IPS-NIHi11 (cell line): ENCODE data around the gene PEX6.
"Not testable (repeated sequence)": the region's sequence is repeated elsewhere in the genome, so short reads cannot be mapped to it uniquely, and the experiment has no call there.

ENCODE experiments used
- DNase-seq: peaks from one replicate; pipeline ENCODE4 v3.0.0; 2012; ENCODE audit warnings: mixed read lengths, low spot score

The PEX6 gene

DNA sequence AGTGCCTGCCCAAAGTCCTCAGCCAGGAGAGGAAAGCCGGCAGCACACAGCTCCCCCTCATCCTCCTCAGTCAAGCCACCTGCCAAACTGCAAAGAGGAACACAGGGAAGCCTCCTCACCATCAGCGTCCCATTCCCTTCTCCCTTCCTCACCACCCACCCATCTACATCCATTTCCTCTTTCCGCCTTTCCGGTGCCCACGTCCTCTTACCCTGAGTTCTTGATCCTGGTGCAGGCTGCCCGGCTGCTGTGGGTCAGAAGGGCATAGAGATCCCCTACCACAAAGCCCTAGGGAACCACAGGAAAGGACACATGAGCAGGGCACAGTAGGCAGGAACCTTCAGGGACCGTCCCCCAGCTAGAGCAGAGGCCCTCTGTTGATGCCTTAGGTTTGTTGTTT, 12.4 kb downstream of the PEX6 start:
- no peak for DNase-seq

DNA sequence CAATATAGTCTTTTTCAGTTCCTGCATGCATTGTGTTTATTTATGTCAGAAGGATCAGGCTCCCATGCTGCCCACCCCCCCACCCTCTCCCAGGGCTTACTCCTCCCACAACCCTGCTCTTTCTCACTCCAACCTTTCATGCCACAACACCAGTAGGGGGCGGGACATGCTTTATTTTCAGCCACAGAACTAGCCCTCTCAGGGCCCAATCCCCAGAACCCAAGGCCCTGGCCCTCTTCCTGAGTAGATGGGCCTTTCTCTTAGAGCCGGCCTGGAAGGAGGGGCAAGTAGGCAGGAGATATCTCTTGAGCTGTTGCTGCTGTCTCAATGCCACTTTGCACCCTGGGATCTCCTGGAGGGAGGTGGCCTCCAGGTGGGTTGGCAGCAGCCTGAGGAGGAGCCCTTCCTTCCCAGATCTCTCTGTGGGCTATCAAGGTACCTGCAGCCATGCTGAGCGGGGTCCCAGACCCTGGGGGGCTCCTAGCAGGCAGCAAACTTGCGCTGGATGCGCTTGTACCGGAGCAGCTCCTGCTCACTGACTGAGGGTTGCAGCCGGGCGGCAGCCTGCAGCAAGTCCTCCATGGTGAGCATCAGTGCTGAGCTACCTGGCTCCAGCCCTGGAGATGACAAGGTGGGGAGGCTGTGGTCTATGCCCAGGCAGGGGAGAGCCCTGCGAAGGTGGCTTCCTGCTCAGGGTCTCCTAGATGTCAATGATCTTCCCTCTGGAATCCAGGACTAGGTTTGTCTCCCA, 15.0 kb downstream of the PEX6 start:
- peak; percentile 80 for DNase-seq

DNA sequence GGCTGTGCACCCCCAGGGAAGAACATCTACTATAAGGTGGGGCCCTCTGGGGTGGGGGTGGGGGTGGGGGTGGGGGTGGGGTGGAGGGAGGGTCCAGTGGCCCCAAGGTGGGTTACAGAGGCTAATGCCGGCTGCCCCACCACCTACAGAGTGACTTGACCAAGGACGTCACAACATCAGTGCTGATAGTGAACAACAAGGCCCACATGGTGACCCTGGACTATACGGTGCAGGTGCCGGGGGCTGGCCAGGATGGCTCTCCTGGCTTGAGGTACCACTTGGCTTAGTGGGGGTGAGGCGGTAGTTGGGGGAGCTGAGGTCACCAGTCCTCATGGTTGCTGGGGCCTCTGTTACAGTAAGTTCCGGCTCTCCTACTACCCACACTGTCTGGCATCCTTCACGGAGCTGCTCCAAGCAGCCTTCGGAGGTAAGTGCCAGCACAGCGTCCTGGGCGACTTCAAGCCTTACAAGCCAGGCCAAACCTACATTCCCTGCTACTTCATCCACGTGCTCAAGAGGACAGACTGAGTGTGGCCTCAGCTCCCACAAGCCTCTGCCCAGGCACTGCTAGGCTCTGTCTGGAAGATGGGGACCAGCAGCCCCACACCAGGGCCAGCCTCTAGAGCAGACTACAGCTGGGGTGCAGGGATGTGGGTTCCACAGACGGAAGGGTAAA, 15.7 kb downstream of the PEX6 start:
- DNase-seq = no peak

DNA sequence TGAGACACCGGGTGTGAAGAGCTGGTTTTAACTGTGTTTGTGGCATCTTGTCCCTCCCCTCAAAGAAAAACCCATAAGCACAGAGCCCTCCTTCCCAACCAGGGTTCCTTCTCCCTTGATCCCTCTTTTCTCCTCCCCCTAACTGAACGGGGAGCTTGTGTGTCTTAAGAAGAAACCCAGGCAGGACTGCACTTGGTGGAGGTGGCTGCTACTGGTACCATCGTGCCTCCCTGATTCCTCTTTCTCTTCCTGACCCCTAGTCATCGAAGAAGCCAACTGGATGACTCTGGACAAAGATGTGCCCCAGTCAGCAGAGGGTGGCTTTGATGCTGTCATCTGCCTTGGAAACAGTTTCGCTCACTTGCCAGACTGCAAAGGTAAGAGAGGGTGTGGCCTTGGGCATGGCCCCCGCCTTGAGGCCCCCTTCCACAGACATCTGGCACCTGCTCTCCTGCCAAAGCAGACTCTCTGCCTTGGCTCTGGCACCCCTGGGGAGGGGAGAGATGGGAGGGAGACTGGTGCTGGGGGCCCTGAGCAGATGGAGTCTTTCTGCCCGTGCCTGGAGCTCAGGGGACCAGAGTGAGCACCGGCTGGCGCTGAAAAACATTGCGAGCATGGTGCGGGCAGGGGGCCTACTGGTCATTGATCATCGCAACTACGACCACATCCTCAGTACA, 16.3 kb downstream of the PEX6 start:
- DNase-seq = peak; percentile 4

DNA sequence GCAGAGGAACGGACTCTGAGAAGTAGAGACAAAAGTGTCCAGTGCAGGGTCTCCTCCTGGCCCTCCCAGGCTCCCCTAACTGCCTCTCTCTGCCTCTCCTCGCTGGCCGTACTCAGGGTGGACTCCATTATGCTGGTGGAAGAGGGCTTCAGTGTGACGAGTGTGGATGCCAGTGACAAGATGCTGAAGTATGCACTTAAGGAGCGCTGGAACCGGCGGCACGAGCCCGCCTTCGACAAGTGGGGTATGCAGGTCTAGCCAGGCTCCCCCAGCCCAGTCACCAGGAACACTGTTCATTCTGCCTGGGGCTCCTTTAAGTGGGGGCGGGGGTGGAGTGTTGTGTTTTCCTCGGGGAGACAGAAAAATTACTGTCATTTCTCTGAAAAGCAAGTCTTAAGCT, 16.9 kb downstream of the PEX6 start:
- no peak for DNase-seq

DNA sequence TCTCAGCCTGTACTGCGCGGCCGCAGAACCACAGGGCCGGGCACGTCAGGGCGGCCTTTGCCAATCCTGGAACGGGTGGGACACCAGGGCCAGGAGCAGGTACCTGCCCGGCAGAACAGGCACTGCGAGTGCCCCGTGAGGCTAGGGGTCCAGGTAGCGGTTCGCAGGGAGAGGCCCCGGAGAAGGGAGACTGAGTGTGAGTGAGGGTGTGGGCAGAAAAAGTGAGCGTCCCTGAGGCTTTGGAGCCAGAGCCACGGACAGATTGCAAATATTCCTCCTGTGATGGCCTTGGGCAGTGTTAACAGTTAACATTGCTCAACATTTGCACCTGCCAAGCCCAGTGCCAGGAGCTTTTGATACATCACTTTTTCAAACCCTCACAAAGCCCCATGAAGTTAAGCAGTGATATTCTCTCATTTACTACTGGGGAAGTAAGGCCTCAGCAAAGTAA, 17.9 kb downstream of the PEX6 start:
- no peak for DNase-seq

DNA sequence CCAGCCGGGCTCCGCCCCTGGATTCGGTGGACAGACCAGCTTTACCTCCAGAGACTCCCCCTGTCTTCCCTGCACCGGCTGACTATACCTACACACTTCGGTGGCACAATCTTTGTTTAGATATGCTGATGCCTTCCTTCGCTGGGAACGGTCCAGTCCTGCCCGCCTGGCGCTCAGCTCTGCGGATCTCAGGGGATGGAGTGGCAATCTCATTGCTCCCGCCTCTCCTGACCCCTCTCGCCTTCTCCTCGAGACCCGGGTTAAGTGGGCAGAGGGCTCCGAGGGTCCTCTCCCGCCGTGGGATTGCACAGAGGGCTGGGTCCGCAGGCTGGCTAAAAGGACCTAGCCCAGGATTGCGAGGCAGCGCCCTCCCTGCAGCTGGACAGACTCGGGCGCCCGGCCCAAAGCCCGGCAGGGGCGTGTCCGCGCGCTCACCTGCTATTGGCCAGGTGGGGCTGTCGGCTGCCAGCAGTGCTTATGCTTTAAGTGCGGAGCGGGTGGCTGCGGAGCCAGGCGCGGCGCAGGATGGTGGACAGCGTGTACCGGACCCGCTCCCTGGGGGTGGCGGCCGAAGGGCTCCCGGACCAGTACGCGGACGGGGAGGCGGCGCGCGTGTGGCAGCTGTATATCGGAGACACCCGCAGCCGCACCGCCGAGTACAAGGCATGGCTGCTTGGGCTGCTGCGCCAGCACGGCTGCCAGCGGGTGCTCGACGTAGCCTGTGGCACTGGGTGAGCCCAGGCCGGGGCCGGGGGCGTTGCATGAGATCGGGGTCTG, 18.6 kb downstream of the PEX6 start, which contains the start of gene GNMT:
GNMT (plus strand) TSS at position 512 of the 777 bp plus-strand sequence; CDS start at position 526, 14 bp downstream.
- peak; percentile 93 for DNase-seq

DNA sequence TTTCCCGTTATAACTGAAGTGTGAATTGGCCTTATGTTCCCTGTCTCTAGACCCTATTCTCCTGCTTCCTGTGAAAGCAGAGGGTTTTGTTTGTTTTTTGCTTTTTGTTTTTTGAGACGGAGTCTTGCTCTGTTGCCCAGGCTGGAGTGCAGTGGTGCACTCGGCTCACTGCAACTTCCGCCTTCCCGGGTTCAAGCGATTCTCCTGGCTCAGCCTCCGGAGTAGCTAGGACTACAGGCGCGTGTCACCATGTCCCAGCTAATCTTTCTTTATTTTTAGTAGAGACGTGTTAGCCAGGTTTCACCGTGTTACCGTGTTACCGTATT, 19.1 kb downstream of the PEX6 start:
- no peak for DNase-seq

DNA sequence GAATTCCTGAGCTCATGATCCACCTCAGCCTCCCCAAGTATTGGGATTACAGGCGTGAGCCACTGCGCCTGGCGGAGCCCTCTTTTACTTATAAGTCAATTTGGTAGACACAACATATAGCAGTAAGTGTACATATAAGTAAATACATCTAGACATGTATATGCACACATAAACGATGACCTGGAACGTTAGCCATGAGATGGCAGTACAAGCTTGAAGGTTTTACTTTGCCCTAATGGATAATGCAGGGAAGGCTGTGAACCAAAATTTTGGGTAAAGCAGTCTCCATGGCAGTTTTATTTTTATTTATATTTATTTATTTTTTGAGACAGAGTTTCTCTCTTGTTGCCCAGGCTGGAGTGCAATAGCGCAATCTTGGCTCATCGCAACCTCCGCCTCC, 20.9 kb downstream of the PEX6 start:
- DNase-seq = no peak

DNA sequence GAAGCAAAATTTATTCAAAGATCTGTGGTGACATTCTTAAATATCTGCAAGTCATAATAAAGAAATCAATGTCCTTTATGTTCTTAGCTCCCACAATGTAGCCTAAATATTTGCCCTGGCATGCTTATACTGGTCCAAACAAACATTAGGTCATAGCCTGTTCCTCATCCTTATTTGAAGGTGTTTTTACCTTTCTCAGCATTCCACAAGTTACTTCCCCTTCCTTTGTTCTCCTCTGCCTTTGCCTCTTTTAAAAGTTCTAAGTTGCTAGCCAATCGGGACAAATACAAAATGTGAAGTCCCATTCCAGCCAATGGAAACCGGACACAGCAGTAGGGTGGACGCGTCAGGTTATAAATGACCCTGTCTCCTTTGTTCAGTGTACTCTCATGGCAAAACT, 24.6 kb downstream of the PEX6 start:
- not testable (repeated sequence) for DNase-seq

DNA sequence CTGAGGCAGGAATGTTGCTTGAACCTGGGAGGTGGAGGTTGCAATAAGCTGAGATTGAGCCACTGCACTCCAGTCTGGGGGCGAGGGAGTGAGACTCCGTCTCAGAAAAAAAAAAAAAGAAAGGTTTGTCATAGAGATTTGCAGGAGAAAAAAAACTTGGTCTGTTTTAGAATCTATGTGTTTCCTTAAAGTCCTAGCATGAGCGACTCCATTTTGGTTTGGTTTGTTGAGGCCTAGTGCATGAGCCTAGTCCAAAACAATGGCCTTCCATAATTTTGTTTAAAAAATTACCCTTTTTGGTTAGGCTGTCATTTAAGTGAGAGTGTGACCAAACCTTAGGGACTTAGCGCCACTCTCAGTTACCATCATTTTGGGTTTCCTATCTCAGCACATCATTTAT, 26.6 kb downstream of the PEX6 start:
- no peak for DNase-seq

DNA sequence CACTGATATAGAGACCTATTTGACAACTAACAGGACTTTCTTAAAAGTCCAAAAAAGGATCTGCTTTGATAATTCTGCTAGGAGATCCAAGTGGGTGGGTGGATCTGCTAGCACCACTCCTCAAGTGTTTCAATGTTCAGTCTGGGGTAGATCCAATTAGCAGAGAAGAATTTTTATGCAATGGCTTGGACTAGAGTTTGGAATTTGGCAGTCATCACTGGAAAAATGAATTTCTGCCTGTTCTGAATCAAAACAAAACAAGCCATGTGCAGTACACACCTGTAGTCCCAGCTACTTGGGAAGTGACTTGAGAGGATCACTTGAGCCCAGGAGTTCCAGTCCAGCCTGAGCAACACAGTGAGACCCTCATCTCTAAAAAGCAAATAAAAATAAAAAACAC, 31.0 kb downstream of the PEX6 start:
- DNase-seq = no peak

DNA sequence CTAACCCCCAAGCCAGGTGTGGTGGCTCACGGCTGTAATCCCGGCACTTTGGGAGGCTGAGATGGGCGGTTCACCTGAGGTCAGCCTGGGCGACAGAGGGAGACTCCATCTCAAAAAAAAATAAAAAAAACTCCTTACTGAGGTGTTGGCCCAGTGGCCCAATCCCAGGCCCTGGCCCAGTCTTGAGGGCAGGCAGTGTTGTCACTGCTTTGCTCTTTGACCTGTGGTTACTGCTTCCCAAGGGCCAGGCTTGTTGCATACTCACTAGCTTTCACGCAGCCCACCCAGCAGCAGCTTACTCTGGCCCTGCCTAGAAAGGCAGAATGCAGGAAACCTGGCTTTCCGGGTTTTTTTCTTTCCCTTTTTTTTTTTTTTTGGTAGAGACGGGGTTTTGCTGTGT, 36.5 kb downstream of the PEX6 start:
- DNase-seq = no peak

DNA sequence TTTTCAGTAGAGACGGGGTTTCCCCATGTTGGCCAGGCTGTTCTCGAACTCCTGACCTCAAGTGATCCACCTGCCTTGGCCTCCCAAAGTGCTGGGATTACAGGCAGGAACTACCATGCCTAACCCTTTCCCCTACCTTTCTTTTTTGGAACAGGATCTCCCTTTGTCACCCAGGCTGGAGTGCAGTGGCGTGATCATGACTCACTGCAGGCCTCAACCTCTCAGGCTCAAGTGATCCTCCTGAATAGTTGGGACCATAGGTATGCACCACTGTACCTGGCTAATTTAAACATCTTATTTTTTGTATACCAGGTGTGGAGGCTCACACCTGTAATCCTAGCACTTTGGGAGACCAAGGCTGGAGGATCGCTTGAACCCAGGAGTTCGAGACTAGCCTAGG, 37.6 kb downstream of the PEX6 start:
- not testable (repeated sequence) for DNase-seq

DNA sequence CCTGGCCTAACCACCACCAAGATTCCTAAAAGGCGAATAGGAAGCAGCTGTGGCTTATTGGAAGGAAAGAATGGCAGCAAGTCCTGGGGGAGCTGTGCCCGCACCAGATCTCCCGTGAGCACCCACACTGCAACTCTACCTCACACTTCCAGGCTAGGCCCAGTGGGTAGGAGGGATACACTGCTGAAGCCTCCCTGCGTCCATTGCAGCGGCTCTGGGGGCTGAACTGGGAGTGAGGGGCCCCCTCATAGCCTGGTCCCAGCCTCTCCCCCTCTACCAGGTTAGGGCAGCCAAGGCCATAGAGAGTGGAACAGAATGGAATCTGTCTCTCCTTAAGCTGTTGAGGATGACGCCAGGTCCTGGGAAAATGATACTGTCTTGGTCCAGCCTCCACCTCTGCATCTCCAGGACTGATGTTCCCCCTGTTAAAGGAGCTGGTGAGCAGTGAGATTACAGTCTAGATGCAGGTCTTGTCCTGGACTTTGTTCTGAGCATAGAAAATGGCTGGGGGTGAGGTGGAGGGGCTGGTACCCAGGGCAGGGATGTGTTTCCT, 38.4 kb downstream of the PEX6 start:
- DNase-seq = no peak

DNA sequence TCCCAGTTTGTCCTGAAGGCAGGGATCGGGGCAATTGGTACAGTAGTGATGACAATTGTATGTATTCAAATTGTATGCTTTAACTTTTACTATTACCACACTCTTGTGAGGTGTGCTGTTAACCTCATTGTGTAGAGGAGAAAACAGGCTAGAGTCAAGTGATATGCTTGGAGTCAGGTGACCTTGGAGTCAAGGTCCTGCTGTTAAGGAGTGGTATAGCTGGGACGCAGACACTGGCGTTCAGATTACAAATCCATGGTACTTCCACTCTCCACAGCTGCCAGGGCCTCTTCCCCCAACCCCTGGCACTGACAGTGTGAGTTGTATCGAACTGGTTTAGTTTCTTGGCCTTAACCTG, 39.2 kb downstream of the PEX6 start:
- DNase-seq = no peak

DNA sequence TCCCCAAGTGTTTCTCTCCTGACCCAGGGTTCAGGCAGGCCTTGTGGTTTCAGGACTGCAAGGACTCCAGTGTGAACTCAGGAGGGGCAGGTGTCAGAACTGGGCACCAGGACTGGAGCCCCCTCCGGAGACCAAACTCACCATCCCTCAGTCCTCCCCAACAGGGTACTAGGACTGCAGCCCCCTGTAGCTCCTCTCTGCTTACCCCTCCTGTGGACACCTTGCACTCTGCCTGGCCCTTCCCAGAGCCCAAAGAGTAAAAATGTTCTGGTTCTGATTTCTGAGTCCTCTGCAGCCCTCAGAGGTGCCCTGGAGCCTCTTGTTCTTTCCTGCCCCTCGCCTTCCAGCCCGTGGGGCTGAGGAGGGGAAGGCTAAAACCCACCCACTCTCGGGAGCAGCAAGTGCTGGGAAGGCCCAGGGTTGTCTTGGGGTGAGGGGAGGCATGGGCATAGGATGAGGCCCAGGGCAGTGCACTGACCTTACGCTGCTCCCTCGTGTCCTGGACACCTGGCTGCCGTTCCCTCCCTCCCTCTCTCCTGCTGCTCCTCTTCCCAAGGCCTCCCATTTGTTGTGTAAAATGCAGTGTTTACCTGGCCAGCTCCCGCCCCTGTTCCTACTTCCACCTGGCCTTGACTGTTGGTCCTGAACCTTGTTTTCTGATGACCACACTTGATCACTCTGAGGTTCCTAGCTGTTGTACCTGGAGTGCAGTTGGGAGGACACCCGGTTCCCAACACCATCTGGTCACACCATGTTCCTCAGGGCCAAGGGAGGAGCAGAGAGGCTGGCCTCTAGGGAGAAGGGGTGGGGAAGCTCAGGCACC, 39.8 kb downstream of the PEX6 start:
- DNase-seq = no peak

DNA sequence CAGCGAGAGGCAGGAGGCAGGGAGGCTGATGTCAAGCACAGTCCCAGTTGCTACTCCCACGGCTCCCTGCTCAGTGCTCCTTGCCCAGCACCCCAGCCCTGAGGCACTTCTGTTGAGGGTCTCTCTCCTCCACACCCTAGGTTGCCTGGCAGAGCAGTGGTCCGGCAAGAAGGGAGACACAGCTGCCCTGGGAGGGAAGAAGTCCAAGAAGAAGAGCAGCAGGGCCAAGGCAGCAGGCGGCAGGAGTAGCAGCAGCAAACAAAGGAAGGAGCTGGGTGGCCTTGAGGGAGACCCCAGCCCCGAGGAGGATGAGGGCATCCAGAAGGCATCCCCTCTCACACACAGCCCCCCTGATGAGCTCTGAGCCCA, 40.6 kb downstream of the PEX6 start:
- DNase-seq = no peak

DNA sequence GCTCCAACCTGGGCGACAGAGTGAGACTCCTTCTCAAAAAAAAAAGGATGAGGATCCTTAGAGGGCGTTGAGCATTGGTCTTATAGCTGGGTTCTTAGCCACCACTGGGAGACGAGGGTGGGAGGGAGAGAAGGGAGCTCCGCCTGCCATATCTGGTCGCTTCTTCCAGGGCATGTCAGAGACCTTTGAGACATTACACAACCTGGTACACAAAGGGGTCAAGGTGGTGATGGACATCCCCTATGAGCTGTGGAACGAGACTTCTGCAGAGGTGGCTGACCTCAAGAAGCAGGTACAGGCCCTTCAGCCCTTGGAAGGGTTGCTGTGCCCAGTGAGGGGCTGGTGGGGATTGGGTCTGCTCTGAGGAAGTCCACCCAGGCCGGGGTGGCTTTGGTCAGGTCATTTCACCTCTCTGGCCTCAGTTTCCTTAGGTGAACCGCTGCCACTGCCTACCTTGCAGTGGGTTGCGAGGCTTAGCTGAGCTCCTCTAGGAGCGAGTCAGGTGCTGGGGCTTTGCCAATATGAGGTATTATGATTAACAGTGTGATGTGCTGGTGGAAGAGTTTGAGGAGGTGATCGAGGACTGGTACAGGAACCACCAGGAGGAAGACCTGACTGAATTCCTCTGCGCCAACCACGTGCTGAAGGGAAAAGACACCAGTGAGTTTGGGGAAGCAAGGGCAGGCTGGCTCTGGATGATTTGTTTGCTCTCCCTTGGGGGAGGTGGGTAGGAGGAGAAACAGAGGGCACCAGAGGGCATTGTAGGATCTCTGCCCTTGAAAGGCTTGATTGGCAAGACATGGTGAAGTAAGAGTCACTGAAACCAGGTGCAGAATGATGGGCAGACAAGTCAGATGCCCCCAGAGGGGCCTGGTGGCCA, 41.2 kb downstream of the PEX6 start:
- no peak for DNase-seq

DNA sequence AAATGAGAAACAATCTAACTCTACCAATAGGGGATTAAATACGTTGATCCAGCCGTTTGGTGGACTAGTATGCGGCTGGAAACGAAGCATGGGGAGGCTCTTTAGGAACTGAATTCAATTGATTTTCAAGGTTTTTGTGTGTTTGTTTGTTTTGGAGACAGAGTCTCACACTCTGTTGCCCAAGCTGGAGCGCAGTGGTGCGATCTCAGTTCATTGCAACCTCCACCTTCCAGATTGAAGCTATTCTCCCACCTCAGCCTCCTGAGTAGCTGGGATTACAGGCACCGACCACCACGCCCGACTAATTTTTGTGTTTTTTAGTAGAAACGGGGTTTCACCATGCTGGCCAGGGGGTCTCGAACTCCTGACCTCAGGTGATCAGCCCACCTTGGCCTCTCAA, 42.6 kb downstream of the PEX6 start:
- DNase-seq = no peak
